K562 (cell line): Measurements from ENCODE around the gene STK16. TPM values are rescaled to one million over a fixed set of nuclear protein-coding genes. Genes with fewer than 3 reads are reported as not detected.

ENCODE experiments used
- ATAC-seq: fragments of 200-7000 bp; cut with Tn5 transposase; 3 replicates; pipeline ENCODE4 v1.9.1; 2020; ENCODE audit warnings: moderate library complexity
- BruUV-seq: library from RNA; stranded (reverse); fragments of 400-500 nt; replicated peaks from 2 replicates; lab custom pipeline; 2021; lab: Mats Ljungman, UMichigan
- CTCF ChIA-PET: fragments of 300-600 bp; formaldehyde crosslinking; extraction: SDS; loops from one replicate; lab custom pipeline; 2021; ENCODE audit warnings: low intra/inter-chr PET ratio; lab: Yijun Ruan, JAX
- POLR2A ChIA-PET: fragments of 300-600, 350-650 bp; sonication (Branson Sonifier 250); formaldehyde crosslinking; extraction: SDS; loops from one replicate; lab custom pipeline; 2021; ENCODE audit warnings: antibody characterized with exemption, inconsistent platforms; lab: Yijun Ruan, JAX
- DNase-seq, 4 experiments: peaks; one replicate each; pipeline versions ENCODE4 v3.0.0 to v3.0.0-alpha.2; 2011 to 2018; ENCODE audit warnings: low spot score in 3 of 4, mixed read lengths in 3 of 4; ENCODE audit errors: extremely low read depth in 1 of 4
- FAIRE-seq: peaks from 2 replicates; lab custom pipeline; 2011; peaks lifted over from hg19 to GRCh38; lab: Jason Lieb, UNC
- H2AFZ ChIP-seq: 2 replicates; pipeline ENCODE4 v1.6.0; 2011; ENCODE audit warnings: low read depth, low read length, control low read depth, inconsistent platforms
- H3K27ac ChIP-seq: fragments of 200-600 bp; 3 replicates; pipeline ENCODE4 v1.8.0; 2011; ENCODE audit warnings: low read depth, mild to moderate bottlenecking, control low read depth, inconsistent platforms, low read length, moderate library complexity, mixed read lengths; ENCODE audit errors: extremely low read depth
- H3K27me3 ChIP-seq, 2 experiments: fragments of 300-600 bp in 1 of 2; 2 replicates in 1 of 2; 3 replicates in 1 of 2; pipeline versions ENCODE4 v1.6.0 to v1.8.0; 2011; ENCODE audit warnings: inconsistent platforms in 2 of 2, low read length in 2 of 2, mild to moderate bottlenecking in 1 of 2, mixed read lengths in 1 of 2, moderate library complexity in 1 of 2; ENCODE audit not compliant: control insufficient read depth in 2 of 2, insufficient read depth in 2 of 2
- H3K36me3 ChIP-seq: fragments of 300-600 bp; 3 replicates; pipeline ENCODE4 v1.8.0; 2011; ENCODE audit warnings: mild to moderate bottlenecking, low read length, inconsistent platforms; ENCODE audit not compliant: control insufficient read depth, insufficient read depth
- H3K4me1 ChIP-seq, 2 experiments: fragments of 200-600 bp in 1 of 2; replicated peaks in 1 of 2; 2 replicates in 1 of 2; 3 replicates in 1 of 2; pipeline versions ENCODE4 v1.5.1 to v1.8.0; 2011; ENCODE audit warnings: inconsistent platforms in 2 of 2, low read length in 2 of 2, mild to moderate bottlenecking in 1 of 2, mixed read lengths in 1 of 2, moderate library complexity in 1 of 2; ENCODE audit not compliant: control insufficient read depth in 2 of 2, insufficient read depth in 2 of 2
- H3K4me2 ChIP-seq: 2 replicates; pipeline ENCODE4 v1.6.1; 2011; ENCODE audit warnings: low read length, control low read depth, inconsistent platforms, mixed read lengths; ENCODE audit not compliant: insufficient read depth
- H3K4me3 ChIP-seq: fragments of 200-600 bp; sonication (generic), shearing (Covaris generic); 2 replicates; pipeline ENCODE4 v1.5.1; 2016; ENCODE audit warnings: control low read depth, inconsistent platforms
- H3K79me2 ChIP-seq: fragments of 200-600 bp; 3 replicates; pipeline ENCODE4 v1.8.0; 2011; ENCODE audit warnings: low read length, inconsistent platforms; ENCODE audit not compliant: control insufficient read depth, insufficient read depth
- H3K9ac ChIP-seq, 2 experiments: 2 replicates each; pipeline versions ENCODE4 v1.6.0 to v1.6.1; 2011; ENCODE audit warnings: low read depth in 2 of 2, low read length in 2 of 2, control low read depth in 1 of 2, inconsistent platforms in 1 of 2, mild to moderate bottlenecking in 1 of 2, mixed read lengths in 1 of 2; ENCODE audit not compliant: insufficient read depth in 1 of 2
- H3K9me1 ChIP-seq: one replicate; pipeline ENCODE4 v1.6.0; 2011; ENCODE audit warnings: inconsistent platforms, mild to moderate bottlenecking, low read length, moderate library complexity; ENCODE audit not compliant: control insufficient read depth, insufficient read depth
- H3K9me3 ChIP-seq: replicated peaks from 2 replicates; pipeline ENCODE4 v1.5.1; 2011; ENCODE audit warnings: low read depth, low read length, inconsistent platforms; ENCODE audit not compliant: control insufficient read depth, insufficient read depth
- H4K20me1 ChIP-seq: replicated peaks from 2 replicates; pipeline ENCODE4 v1.6.1; 2011; ENCODE audit warnings: low read length, inconsistent platforms, mixed read lengths; ENCODE audit not compliant: control insufficient read depth, insufficient read depth
- BMI1 ChIP-seq: fragments of 150-350 bp; IDR thresholded peaks from 2 replicates; pipeline ENCODE4 v1.6.1; 2014; ENCODE audit warnings: low read length
- BRD9 ChIP-seq: fragments of 450-650 bp; IDR thresholded peaks from 2 replicates; pipeline ENCODE4 v1.6.1; 2018; ENCODE audit warnings: low read depth; ENCODE audit not compliant: partially characterized antibody
- CHD2 ChIP-seq: IDR thresholded peaks from 2 replicates; pipeline ENCODE4 v1.6.1; 2011; ENCODE audit warnings: low read depth, low read length
- KLF13 ChIP-seq: fragments of 450-650 bp; IDR thresholded peaks from 2 replicates; pipeline ENCODE4 v1.6.1; 2016; ENCODE audit warnings: missing genetic modification characterization, low read depth, mild to moderate bottlenecking, missing compliant biosample characterization, moderate library complexity, borderline replicate concordance
- PHB ChIP-seq: fragments of 250-450 bp; sonication (Bioruptor Pico); IDR thresholded peaks from 2 replicates; pipeline ENCODE4 v1.5.0; 2021
- PHF20 ChIP-seq: fragments of 450-650 bp; IDR thresholded peaks from 2 replicates; pipeline ENCODE4 v1.6.1; 2018; ENCODE audit not compliant: partially characterized antibody
- SAP30 ChIP-seq: fragments of 200-600 bp; sonication (generic); IDR thresholded peaks from 2 replicates; pipeline ENCODE4 v1.6.1; 2012; ENCODE audit warnings: borderline replicate concordance, low read depth, mild to moderate bottlenecking, moderate library complexity, low read length, control low read depth, inconsistent platforms; ENCODE audit not compliant: insufficient read depth, poor library complexity, severe bottlenecking
- SETDB1 ChIP-seq: IDR thresholded peaks from one replicate; pipeline ENCODE4 v1.6.1; 2012; ENCODE audit warnings: low read length, control low read depth, inconsistent platforms
- SNRNP70 ChIP-seq: fragments of 200-400 bp; formaldehyde crosslinking; optimal IDR thresholded peaks from 2 replicates; pipeline ENCODE3; 2017; ENCODE audit warnings: low read depth, low read length
- TAF1 ChIP-seq: IDR thresholded peaks from 2 replicates; pipeline ENCODE4 v1.6.1; 2011; ENCODE audit warnings: mild to moderate bottlenecking, low read length, moderate library complexity; ENCODE audit not compliant: insufficient read depth, control insufficient read depth, severe bottlenecking; ENCODE audit errors: extremely low read depth
- TGIF2 ChIP-seq: sonication (generic); formaldehyde crosslinking; IDR thresholded peaks from 2 replicates; pipeline ENCODE4 v1.8.1; 2022; ENCODE audit warnings: mild to moderate bottlenecking, missing genetic modification reagents, moderate library complexity
- ZNF197 ChIP-seq: fragments of 200-800 bp; sonication (Bioruptor generic); IDR thresholded peaks from 2 replicates; pipeline ENCODE4 v1.6.1; 2016; ENCODE audit warnings: low read depth, missing genetic modification characterization, missing compliant biosample characterization
- WGBS: fragments of 100-300 bp; shearing (Covaris generic); methylation state at CpG from one replicate; pipeline ENCODE4 v1.1.6; 2016; ENCODE audit warnings: low coverage, mixed read lengths; ENCODE audit not compliant: insufficient coverage; ENCODE audit errors: missing lambda C conversion rate; 5-methylcytosine and 5-hydroxymethylcytosine counted together
- in situ Hi-C: fragments of 300-500 bp; cut with MboI; formaldehyde crosslinking; loops from 4 replicates; pipeline ENCODE4 v1.15.0; 2018; ENCODE audit warnings: inconsistent platforms, mixed read lengths
- intact Hi-C: fragments of 100-400 bp; cut with micrococcal nuclease; formaldehyde crosslinking; loops from 2 replicates; pipeline ENCODE4 v1.14.2; 2022
- polyA plus RNA-seq, 8 experiments: library from polyadenylated mRNA; depleted of rRNA in 4 of 8; stranded (reverse) in 5 of 8; unstranded in 3 of 8; fragments of >200 nt; fragmentation: Nextera tagmentation in 2 of 8; fragmentation: Illumina TruSeq in 1 of 8; extraction: Ambion mirVana in 2 of 8; extraction: Trizol in 1 of 8; gene quantifications; 2 replicates each; pipeline versions ENCODE4 v1.2.1 to v1.2.3, GENCODE V29; 2011 to 2014; ENCODE audit warnings: inconsistent platforms in 1 of 8, missing spikeins in 1 of 8
- total RNA-seq, 7 experiments: library from RNA; depleted of rRNA in 6 of 7; stranded (reverse); fragments of >200 nt in 6 of 7; fragmentation: Illumina TruSeq in 2 of 7; extraction: Trizol in 2 of 7; gene quantifications; 2 replicates each; pipeline versions ENCODE4 v1.2.1 to v1.2.3, GENCODE V29; 2011 to 2021; ENCODE audit warnings: low replicate concordance in 1 of 7
- TF ChIP-seq, protein P1 (sequence below): fragments of 250-450 bp; sonication (Bioruptor Pico); IDR thresholded peaks from 2 replicates; pipeline ENCODE4 v1.9.0; 2021; ENCODE audit warnings: mild to moderate bottlenecking, inconsistent platforms
- TF ChIP-seq, protein P2 (sequence below), 2 experiments: IDR thresholded peaks; 2 replicates each; pipeline ENCODE4 v1.6.1; 2011; ENCODE audit warnings: borderline replicate concordance in 1 of 2, control low read depth in 1 of 2, low read depth in 1 of 2, low read length in 1 of 2, mild to moderate bottlenecking in 1 of 2, mixed read lengths in 1 of 2, moderate library complexity in 1 of 2; ENCODE audit not compliant: insufficient read depth in 1 of 2, insufficient read length in 1 of 2, poor library complexity in 1 of 2, severe bottlenecking in 1 of 2; ENCODE audit errors: extremely low read depth in 1 of 2
- TF ChIP-seq, protein P3 (sequence below): fragments of 450-650 bp; IDR thresholded peaks from 2 replicates; pipeline ENCODE4 v1.6.1; 2016; ENCODE audit warnings: missing biosample characterization, missing genetic modification characterization

STK16 gene
- total and polyA plus RNA-seq, 9 of the 15 experiments (the other 6 are each of a cell fraction or from before 2014, with no cell fraction given) = 5.4 to 36.2 (median 17.8) TPM

DNA sequence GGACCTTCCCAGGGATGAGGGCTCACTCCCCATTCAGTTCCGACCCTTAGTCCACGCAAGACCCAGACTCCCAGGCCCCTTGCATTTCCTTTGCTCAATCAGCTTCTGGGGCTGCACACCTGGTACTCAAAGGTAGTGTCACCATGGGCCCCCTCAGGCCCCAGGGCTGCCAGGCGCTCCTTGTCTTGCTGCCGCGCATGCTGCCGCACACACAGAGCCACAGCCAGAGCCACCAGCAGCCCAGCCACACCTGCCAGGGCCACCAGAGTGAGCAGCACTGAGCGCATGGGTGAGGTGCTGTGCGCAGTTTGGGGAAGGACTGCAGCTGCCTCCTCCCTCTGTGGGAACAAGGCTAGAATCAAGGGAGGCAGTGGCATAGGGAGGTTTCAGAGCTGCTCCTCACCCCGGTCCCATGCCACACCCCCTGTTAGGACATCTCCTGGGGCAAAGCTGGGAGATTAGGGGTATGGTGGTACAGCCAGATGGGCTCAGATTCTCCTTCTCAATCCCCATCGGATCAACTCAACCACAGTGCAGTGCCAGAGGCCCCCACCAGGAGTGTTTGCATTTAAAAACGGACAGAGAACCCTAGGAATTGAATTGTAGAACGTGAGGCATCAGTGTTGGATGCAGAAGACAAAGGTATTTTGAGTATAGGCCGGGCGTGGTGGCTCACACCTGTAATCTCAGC, 52.6 kb downstream of the STK16 start:
- Histone ChIP-seq H3K27me3 (peaks cover 8 to 36% of the 10 kb centered on the region in 2 experiments), H3K27ac (no peak overlapping the region), H3K4me2 (no peak overlapping the region), H3K4me3 (no peak overlapping the region), H3K36me3 (no peaks in the 10 kb centered on the region), H3K9me3 (no peaks in the 10 kb centered on the region), H3K9me1 (no peaks in the 10 kb centered on the region), H4K20me1 (no peaks in the 10 kb centered on the region), H3K79me2 (no peaks in the 10 kb centered on the region), H3K4me1 (peaks cover 22 to 44% of the 10 kb centered on the region in 2 experiments; a peak in 4 of 5 replicates), H2AFZ (no peak overlapping the region), H3K9ac (no peak overlapping the region)
- intact Hi-C loops (loop anchor here (1.0 to 5.0 kb wide), 4 partner anchors 54 to 138 kb away; partner anchors contain the start of genes ANKZF1, ATG9A and NHEJ1), in situ Hi-C loops (no loop called here)
- POLR2A ChIA-PET = interaction anchor here (0.8 kb wide), 1 partner anchor 12 kb away, joined by 3 read pairs; no protein-coding TSS in a partner anchor
- CTCF ChIA-PET = interaction anchor here (1.0 to 1.7 kb wide), 4 partner anchors 40 to 239 kb away, joined by 3 to 10 read pairs (median 4); partner anchors contain the start of gene NHEJ1
- BruUV-seq = no TSS peak
- no peak for FAIRE-seq
- no peak for DNase-seq
- WGBS = 66% methylated on average over 8 of the region's 14 CpGs
- ATAC-seq = no peak
- TF ChIP-seq TAF1 (no peak), KLF13 (tag) (no peak), BRD9 (no peak), SAP30 (no peak), TGIF2 (CRISPR knock-in tag) (no peak), SNRNP70 (no peak), PHB (no peak), PHF20 (no peak), CHD2 (no peak), SETDB1 (no peak), BMI1 (no peak), ZNF197 (CRISPR knock-in tag) (no peak)
- TF ChIP-seq, protein P1, sequence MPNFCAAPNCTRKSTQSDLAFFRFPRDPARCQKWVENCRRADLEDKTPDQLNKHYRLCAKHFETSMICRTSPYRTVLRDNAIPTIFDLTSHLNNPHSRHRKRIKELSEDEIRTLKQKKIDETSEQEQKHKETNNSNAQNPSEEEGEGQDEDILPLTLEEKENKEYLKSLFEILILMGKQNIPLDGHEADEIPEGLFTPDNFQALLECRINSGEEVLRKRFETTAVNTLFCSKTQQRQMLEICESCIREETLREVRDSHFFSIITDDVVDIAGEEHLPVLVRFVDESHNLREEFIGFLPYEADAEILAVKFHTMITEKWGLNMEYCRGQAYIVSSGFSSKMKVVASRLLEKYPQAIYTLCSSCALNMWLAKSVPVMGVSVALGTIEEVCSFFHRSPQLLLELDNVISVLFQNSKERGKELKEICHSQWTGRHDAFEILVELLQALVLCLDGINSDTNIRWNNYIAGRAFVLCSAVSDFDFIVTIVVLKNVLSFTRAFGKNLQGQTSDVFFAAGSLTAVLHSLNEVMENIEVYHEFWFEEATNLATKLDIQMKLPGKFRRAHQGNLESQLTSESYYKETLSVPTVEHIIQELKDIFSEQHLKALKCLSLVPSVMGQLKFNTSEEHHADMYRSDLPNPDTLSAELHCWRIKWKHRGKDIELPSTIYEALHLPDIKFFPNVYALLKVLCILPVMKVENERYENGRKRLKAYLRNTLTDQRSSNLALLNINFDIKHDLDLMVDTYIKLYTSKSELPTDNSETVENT (CRISPR knock-in tag) = no peak
- TF ChIP-seq, protein P2, sequence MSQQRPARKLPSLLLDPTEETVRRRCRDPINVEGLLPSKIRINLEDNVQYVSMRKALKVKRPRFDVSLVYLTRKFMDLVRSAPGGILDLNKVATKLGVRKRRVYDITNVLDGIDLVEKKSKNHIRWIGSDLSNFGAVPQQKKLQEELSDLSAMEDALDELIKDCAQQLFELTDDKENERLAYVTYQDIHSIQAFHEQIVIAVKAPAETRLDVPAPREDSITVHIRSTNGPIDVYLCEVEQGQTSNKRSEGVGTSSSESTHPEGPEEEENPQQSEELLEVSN (IDR thresholded peaks at IDR 0.05; ENCODE audit: borderline replicate concordance in 1 of 2, extremely low read depth in 1 of 2, insufficient read depth in 1 of 2, insufficient read length in 1 of 2, low read depth in 1 of 2, low read length in 1 of 2, poor library complexity in 1 of 2, severe bottlenecking in 1 of 2) = no peak
- TF ChIP-seq, protein P3, sequence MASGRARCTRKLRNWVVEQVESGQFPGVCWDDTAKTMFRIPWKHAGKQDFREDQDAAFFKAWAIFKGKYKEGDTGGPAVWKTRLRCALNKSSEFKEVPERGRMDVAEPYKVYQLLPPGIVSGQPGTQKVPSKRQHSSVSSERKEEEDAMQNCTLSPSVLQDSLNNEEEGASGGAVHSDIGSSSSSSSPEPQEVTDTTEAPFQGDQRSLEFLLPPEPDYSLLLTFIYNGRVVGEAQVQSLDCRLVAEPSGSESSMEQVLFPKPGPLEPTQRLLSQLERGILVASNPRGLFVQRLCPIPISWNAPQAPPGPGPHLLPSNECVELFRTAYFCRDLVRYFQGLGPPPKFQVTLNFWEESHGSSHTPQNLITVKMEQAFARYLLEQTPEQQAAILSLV (tag) = no peak
